ENCODE data around the gene LTB4R2. TPM values are rescaled to one million over a fixed set of nuclear protein-coding genes. Genes with fewer than 3 reads are reported as not detected.
"Not testable (repeated sequence)": the region's sequence is repeated elsewhere in the genome, so short reads cannot be mapped to it uniquely, and the experiment has no call there.

Gene LTB4R2
- total RNA-seq, 2 experiments from 2014 or later: 12.6 to 18.8 TPM

DNA sequence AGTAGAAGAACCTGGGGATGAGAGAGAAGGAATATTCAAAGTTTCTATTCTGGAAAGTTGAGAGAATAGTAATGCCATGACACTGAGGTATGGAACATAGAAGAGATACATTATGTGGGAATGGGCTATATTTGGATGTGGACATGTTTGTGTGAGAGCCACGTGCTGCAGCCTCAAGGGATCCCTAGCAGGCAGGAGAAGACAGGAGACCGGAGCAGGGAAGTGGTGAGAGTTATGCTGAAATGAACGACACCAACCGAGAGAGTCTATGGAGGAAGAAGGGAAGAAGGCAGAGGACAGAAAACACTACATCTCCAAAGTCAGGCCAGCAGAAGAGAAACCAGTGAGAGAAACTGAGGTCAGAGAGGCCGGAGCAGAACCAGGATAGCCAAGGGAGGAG lies 39.8 kb downstream of the LTB4R2 start:
- no peaks in the 10 kb centered on the region for H3K36me3 Mint-ChIP-seq
- H3K9me3 Mint-ChIP-seq (ENCODE audit: low read depth): no peaks in the 10 kb centered on the region
- H3K4me3 Mint-ChIP-seq: no peak overlapping the region
- peaks cover 61% of the 10 kb centered on the region for H3K27me3 Mint-ChIP-seq
- CTCF ChIA-PET: interaction anchor here (2.0 kb wide), 1 partner anchor 16 kb away, joined by 7 read pairs; no protein-coding TSS in a partner anchor
- ATAC-seq (no peak), DNase-seq (no peak)
- H3K4me1 Mint-ChIP-seq: no peaks in the 10 kb centered on the region
- H3K27ac Mint-ChIP-seq: no peak overlapping the region

DNA sequence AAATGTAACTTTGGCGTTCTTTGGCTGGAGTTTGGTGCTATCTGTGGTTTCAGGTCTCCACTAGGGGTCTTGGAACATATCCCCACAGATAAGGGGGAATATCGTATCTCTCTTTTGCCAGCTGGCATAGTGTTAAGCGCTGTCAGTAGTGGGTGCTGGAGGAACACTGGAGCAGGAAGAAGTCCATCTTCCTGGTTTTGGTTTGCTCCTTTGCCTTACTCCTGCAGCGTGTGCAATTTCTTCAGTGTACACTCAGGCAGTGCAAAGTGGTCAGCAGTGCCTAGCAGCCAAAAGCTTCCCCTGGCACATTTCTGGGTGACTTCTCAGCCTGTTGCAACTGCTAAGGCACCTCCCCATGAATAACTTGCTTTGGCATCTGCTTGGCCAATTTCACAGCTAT lies 41.6 kb downstream of the LTB4R2 start:
- CTCF ChIA-PET: interaction anchor here (1.9 to 2.1 kb wide), 2 partner anchors 18 to 80 kb away, joined by 10 read pairs; no protein-coding TSS in a partner anchor
- Mint-ChIP-seq H3K27me3 (peaks cover 55% of the 10 kb centered on the region), H3K4me3 (no peak overlapping the region), H3K9me3 (ENCODE audit: low read depth) (no peaks in the 10 kb centered on the region), H3K4me1 (no peaks in the 10 kb centered on the region), H3K36me3 (no peaks in the 10 kb centered on the region), H3K27ac (no peak overlapping the region)
- ATAC-seq (no peak), DNase-seq (no peak)

DNA sequence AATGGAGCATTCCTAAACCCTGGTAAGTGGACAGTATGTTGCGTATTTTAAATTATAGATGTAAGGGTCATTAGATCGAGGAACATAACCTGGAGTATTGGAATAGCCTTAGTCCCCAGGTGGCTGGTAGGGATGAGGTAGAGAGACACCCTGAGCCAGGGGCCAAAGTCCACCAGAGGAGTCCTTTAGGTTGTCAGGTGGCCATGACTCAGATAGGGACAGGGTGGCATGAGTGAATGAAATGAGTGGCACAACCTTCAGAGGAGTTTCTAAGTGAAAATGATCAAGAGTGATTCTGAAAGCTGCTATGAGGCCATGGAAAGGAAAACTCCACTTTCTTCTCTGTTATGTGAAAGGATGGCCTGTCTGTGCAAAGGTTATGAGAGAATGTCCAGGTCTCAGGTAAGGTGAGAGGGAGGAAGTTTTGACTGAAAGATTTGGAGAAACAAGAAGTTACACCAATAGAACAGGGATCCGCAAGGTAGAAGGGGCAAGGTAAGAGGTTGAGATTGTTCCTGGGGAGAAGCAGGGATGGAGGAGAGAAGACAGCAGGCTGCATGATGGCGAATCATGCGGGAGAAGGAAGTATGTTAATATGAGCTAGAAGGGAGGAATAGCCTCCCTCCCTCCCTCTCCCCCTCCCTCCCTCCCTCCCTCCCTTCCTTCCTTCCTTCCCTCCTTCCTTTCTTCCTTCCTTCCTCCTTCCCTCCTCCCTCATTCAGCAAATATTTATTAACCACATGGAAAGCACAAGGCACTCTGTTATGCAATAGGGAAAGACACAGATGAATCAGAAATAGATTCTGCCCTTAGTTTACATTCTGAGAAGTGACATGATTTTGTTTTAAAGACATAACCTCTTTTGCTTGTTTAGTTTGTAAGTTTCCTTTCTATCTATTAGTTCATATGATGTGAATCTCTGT lies 43.9 kb downstream of the LTB4R2 start:
- DNase-seq (no peak), ATAC-seq (no peak)
- peaks cover 55% of the 10 kb centered on the region for H3K27me3 Mint-ChIP-seq
- no peaks in the 10 kb centered on the region for H3K4me1 Mint-ChIP-seq
- no peaks in the 10 kb centered on the region for H3K9me3 Mint-ChIP-seq (ENCODE audit: low read depth)
- no peaks in the 10 kb centered on the region for H3K36me3 Mint-ChIP-seq
- CTCF ChIA-PET: no interaction called here
- H3K27ac Mint-ChIP-seq: no peak overlapping the region
- H3K4me3 Mint-ChIP-seq: no peak overlapping the region

DNA sequence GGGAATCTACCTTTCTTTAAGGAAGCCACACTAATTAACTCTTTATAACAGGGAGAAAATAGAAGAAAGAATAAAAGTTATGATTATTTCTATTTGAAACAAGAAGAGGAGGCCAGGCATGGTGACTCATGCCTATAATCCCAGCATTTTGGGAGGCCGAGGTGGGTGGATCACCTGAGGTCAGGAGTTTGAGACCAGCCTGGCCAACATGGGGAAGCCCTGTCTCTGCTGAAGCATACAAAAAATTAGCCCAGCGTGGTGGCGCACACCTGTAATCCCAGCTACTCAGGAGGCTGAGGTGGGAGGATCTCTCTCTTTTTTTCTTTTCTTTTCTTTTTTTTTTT lies 44.5 kb downstream of the LTB4R2 start:
- H3K36me3 Mint-ChIP-seq; DNase-seq; H3K4me3 Mint-ChIP-seq; ATAC-seq; H3K9me3 Mint-ChIP-seq (ENCODE audit: low read depth); H3K4me1 Mint-ChIP-seq; CTCF ChIA-PET; H3K27ac Mint-ChIP-seq: not testable (repeated sequence)
- H3K27me3 Mint-ChIP-seq: peaks cover 50% of the 10 kb centered on the region

DNA sequence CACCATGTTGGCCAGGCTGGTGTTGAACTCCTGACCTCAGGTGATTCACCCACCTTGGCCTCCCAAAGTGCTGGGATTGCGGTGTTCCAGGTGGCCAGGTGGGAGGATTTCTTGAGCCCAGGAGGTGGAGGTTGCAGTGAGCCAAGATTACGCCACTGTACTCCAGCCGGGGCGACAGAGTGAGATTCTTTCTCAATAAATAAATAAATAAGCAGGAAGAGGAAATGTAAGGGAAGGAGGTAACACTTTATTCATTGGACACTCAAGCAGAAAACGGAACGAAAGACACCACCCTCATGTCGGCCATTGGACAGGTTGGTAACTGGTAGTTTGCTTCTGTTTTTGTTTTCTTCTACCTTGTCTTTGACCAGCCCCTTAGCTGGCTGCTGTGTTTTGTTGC lies 45.1 kb downstream of the LTB4R2 start:
- DNase-seq: no peak
- Mint-ChIP-seq H3K27ac (no peak overlapping the region), H3K9me3 (ENCODE audit: low read depth) (no peaks in the 10 kb centered on the region), H3K36me3 (no peaks in the 10 kb centered on the region), H3K4me1 (no peaks in the 10 kb centered on the region), H3K27me3 (peaks cover 50% of the 10 kb centered on the region), H3K4me3 (no peak overlapping the region)
- CTCF ChIA-PET: no interaction called here
- no peak for ATAC-seq

DNA sequence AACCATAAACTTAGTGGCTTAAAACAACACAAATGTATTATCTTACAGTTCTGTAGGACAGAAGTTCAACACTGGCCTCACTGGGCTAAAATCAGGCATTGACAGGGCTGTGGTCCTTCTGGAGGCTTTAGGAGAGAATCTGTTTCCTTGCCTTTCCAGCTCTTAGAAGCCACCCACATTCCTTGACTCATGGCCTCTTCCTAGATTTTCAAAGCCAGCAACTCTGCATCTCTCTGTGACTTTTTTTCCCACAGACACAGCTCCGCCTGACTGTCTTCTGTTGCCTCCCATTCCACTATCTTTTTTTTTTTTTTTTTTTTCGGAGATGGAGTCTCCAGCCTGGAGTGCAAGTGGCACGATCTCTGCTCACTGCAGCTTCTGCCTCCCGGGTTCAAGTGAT lies 46.3 kb downstream of the LTB4R2 start:
- no peak for DNase-seq
- H3K4me3 Mint-ChIP-seq: no peak overlapping the region
- no peak for ATAC-seq
- peaks cover 47% of the 10 kb centered on the region for H3K27me3 Mint-ChIP-seq
- no peak overlapping the region for H3K27ac Mint-ChIP-seq
- CTCF ChIA-PET: interaction anchor here (0.6 kb wide), 1 partner anchor 10 kb away, joined by 3 read pairs; no protein-coding TSS in a partner anchor
- no peaks in the 10 kb centered on the region for H3K36me3 Mint-ChIP-seq
- H3K9me3 Mint-ChIP-seq (ENCODE audit: low read depth): no peaks in the 10 kb centered on the region
- H3K4me1 Mint-ChIP-seq: no peaks in the 10 kb centered on the region

DNA sequence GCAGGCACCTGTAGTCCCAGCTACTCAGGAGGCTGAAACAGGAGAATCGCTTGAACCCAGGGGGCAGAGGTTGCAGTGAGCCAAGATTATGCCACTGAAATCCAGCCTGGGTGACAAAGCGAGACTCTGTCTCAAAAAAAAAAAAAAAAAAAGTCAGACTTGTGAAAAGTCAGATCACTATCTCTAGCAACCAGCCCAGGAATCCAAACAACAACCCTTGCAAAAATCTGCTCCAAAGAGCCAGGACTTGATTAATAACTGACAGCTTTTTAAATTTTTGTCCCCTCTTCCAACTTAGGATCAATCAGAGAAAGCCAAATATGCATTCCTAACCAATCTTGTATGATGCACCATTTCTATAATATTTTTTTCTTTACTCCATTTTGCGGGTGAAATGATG lies 50.3 kb downstream of the LTB4R2 start:
- H3K9me3 Mint-ChIP-seq (ENCODE audit: low read depth): no peaks in the 10 kb centered on the region
- H3K4me1 Mint-ChIP-seq: peaks cover 4% of the 10 kb centered on the region
- no peak overlapping the region for H3K4me3 Mint-ChIP-seq

DNA sequence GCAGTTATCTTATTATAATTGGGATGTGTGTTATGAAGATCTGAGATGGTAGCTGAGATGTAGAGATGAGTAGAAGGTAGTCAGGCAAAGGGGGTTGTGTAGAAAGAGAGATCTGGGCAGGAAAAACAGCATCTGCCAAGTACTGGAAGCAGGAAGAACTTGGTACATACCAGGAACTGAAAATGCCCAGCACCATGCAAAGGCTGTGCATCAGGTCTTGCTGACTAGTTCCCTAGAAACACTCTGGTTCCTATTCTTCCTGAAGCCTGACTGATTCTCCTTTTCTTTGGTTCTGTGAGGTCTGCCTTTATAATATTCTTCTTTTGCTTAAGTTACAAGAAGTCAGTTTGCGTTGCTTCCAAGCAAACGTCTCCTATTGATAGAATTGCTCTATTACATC lies 51.4 kb downstream of the LTB4R2 start:
- DNase-seq (no peak), ATAC-seq (no peak)
- Mint-ChIP-seq H3K36me3 (no peaks in the 10 kb centered on the region), H3K9me3 (ENCODE audit: low read depth) (no peaks in the 10 kb centered on the region), H3K27ac (no peak overlapping the region), H3K4me1 (peaks cover 12% of the 10 kb centered on the region), H3K27me3 (peaks cover 60% of the 10 kb centered on the region), H3K4me3 (no peak overlapping the region)
- CTCF ChIA-PET: interaction anchor here (1.0 to 2.8 kb wide), 3 partner anchors 9 to 70 kb away, joined by 3 to 17 read pairs (median 13); partner anchors contain the start of gene ADCY4

More for the DNA sequence above, 50.3 kb downstream of the LTB4R2 start:
- Mint-ChIP-seq H3K36me3 (no peaks in the 10 kb centered on the region), H3K27me3 (peaks cover 50% of the 10 kb centered on the region), H3K27ac (no peak overlapping the region)
- CTCF ChIA-PET: interaction anchor here (1.1 kb wide), 1 partner anchor 71 kb away, joined by 3 read pairs; no protein-coding TSS in a partner anchor
- DNase-seq (no peak), ATAC-seq (no peak)

Other genes with a start within 250 kb of the LTB4R2 start
- gene CPNE6, start 238.6 kb upstream of the LTB4R2 start, total RNA-seq: under 1 TPM in 1 of 2 experiments, not detected in 1; 0.12 TPM
- 10 to 100 TPM; 61.7 to 87.0 TPM for gene PCK2, start 215.8 kb upstream of the LTB4R2 start, total RNA-seq
- 10 to 100 TPM; 86.3 to 94.4 TPM for gene DCAF11, start 195.4 kb upstream of the LTB4R2 start, total RNA-seq
- gene NRL, start 195.2 kb upstream of the LTB4R2 start, total RNA-seq: 1 to 10 TPM; 2.6 to 3.2 TPM
- under 1 TPM; 0.77 to 0.91 TPM for gene FITM1, start 179.5 kb upstream of the LTB4R2 start, total RNA-seq
- 100 to 1,000 TPM; 420 to 454 TPM for gene PSME1, start 173.9 kb upstream of the LTB4R2 start, total RNA-seq
- 10 to 100 TPM; 45.5 to 56.1 TPM for gene EMC9, start 168.5 kb upstream of the LTB4R2 start, total RNA-seq
- 100 to 1,000 TPM; 577 to 623 TPM for gene PSME2, start 163.5 kb upstream of the LTB4R2 start, total RNA-seq
- 100 to 1,000 TPM; 129 to 149 TPM for gene RNF31, start 162.6 kb upstream of the LTB4R2 start, total RNA-seq
- 100 to 1,000 TPM; 238 to 295 TPM for gene IRF9, start 148.9 kb upstream of the LTB4R2 start, total RNA-seq
- 10 to 100 TPM; 52.9 to 92.8 TPM for gene REC8, start 138.1 kb upstream of the LTB4R2 start, total RNA-seq
- 10 to 100 TPM; 32.4 to 54.9 TPM for gene IPO4, start 121.3 kb upstream of the LTB4R2 start, total RNA-seq
- 10 to 100 TPM; 26.7 to 32.8 TPM for gene TM9SF1, start 114.7 kb upstream of the LTB4R2 start, total RNA-seq
- under 1 TPM in 1 of 2 experiments, not detected in 1; 0.42 TPM for gene TSSK4, start 104.4 kb upstream of the LTB4R2 start, total RNA-seq
- gene CHMP4A, start 96.7 kb upstream of the LTB4R2 start, total RNA-seq: 10 to 100 TPM; 80.5 to 82.5 TPM
- 10 to 100 TPM; 11.4 to 16.9 TPM for gene MDP1, start 94.1 kb upstream of the LTB4R2 start, total RNA-seq
- gene NEDD8, start 77.8 kb upstream of the LTB4R2 start, total RNA-seq: 100 to 1,000 TPM; 181 to 205 TPM
- gene GMPR2, start 77.2 kb upstream of the LTB4R2 start, total RNA-seq: 10 to 100 TPM; 70.6 to 71.3 TPM
- 100 to 1,000 TPM; 111 to 130 TPM for gene TINF2, start 67.5 kb upstream of the LTB4R2 start, total RNA-seq
- gene TGM1, start 47.0 kb upstream of the LTB4R2 start, total RNA-seq: 1 to 10 TPM; 3.0 to 5.1 TPM
- gene RABGGTA, start 38.5 kb upstream of the LTB4R2 start, total RNA-seq: 10 to 100 TPM; 34.3 to 44.6 TPM
- 10 to 100 TPM; 14.2 to 26.5 TPM for gene DHRS1, start 10.4 kb upstream of the LTB4R2 start, total RNA-seq
- gene NOP9, start 10.3 kb upstream of the LTB4R2 start, total RNA-seq: 10 to 100 TPM; 34.2 to 38.3 TPM
- gene CIDEB, start 2.2 kb upstream of the LTB4R2 start, total RNA-seq: 10 to 100 TPM; 24.5 to 44.2 TPM
- gene LTB4R, start 1.4 kb downstream of the LTB4R2 start, total RNA-seq: 10 to 100 TPM; 15.6 to 32.5 TPM
- 1 to 10 TPM; 1.6 to 3.4 TPM for gene ADCY4, start 24.9 kb downstream of the LTB4R2 start, total RNA-seq
- gene RIPK3, start 29.9 kb downstream of the LTB4R2 start, total RNA-seq: 10 to 100 TPM; 22.9 to 29.4 TPM
- gene NFATC4, start 58.0 kb downstream of the LTB4R2 start, total RNA-seq: 1 to 10 TPM in 1 of 2 experiments, not detected in 1; 1.3 TPM
- gene NYNRIN, start 88.9 kb downstream of the LTB4R2 start, total RNA-seq: under 1 TPM; 0.05 to 0.50 TPM
- gene CBLN3, start 119.5 kb downstream of the LTB4R2 start, total RNA-seq: 1 to 10 TPM; 5.0 to 7.1 TPM
- 10 to 100 TPM; 73.3 to 81.2 TPM for gene KHNYN, start 119.8 kb downstream of the LTB4R2 start, total RNA-seq
- 10 to 100 TPM; 45.6 to 45.9 TPM for gene SDR39U1, start 132.6 kb downstream of the LTB4R2 start, total RNA-seq
- not detected for gene CMA1, start 198.1 kb downstream of the LTB4R2 start, total RNA-seq